Parietal lobe (tissue), 2 donors: ENCODE data around the gene OCLN. TPM values are rescaled to one million over a fixed set of nuclear protein-coding genes. Genes with fewer than 3 reads are reported as not detected.

Source experiments
- small RNA-seq: library from RNA; depleted of rRNA; stranded (forward); fragments of <200 nt; gene quantifications from one replicate; pipeline ENCODE3, GENCODE V24; 2014; ENCODE audit warnings: low replicate concordance
- total RNA-seq: library from RNA; depleted of rRNA; stranded (reverse); fragments of >200 nt; gene quantifications from one replicate; pipeline ENCODE4 v1.2.3, GENCODE V29; 2014

The OCLN gene
- 5.0 TPM for total RNA-seq

GRCh38 chr5:69492391-69492922 lies at the start of gene OCLN:
OCLN (plus strand) TSS chr5:69492790; CDS start chr5:69504245, 11,455 bp downstream.

GRCh38 chr5:69559908-69560330 lies 67.3 kb downstream of the OCLN start, which contains the start of gene GTF2H2C:
GTF2H2C (plus strand) TSS chr5:69560191; CDS start chr5:69565133, 4,942 bp downstream.

Small RNAs within 50 kb of the gene (small RNA-seq; reads per million reads assigned to genes)
- gene RN7SL616P (not detected), gene RNU6-724P (not detected), gene RPS27P14 (not detected)

Other genes starting within 250 kb of the OCLN start
- gene CCDC125, start 160.0 kb upstream of the OCLN start, total RNA-seq = 8.5 TPM
- 21.0 TPM for gene AK6, start 123.3 kb upstream of the OCLN start, total RNA-seq
- gene TAF9, start 123.3 kb upstream of the OCLN start, total RNA-seq = 72.0 TPM
- 30.0 TPM for gene RAD17, start 123.0 kb upstream of the OCLN start, total RNA-seq
- 0.94 TPM for gene MARVELD2, start 77.7 kb upstream of the OCLN start, total RNA-seq
- 77.9 TPM for gene GTF2H2C, start 67.4 kb downstream of the OCLN start, total RNA-seq